ELR (cell line): ENCODE data around the gene BLNK.
"Not testable (repeated sequence)": the region's sequence is repeated elsewhere in the genome, so short reads cannot be mapped to it uniquely, and the experiment has no call there.

ENCODE experiments used
- DNase-seq: peaks from one replicate; pipeline ENCODE4 v3.0.0-alpha.2; 2015; ENCODE audit warnings: low read depth

BLNK gene

GRCh38 chr10:96225119-96225518, 46.2 kb downstream of the BLNK start:
- no peak for DNase-seq

- no peak for DNase-seq
Observed at GRCh38 chr10:96222908-96223307, 48.5 kb downstream of the BLNK start.

- no peak for DNase-seq
Observed at GRCh38 chr10:96222441-96222840, 48.9 kb downstream of the BLNK start.

GRCh38 chr10:96218826-96219225, 52.5 kb downstream of the BLNK start:
- DNase-seq: no peak

- no peak for DNase-seq
Observed at GRCh38 chr10:96217711-96218110, 53.7 kb downstream of the BLNK start.

- DNase-seq: no peak
Observed at GRCh38 chr10:96216775-96217174, 54.6 kb downstream of the BLNK start.

- no peak for DNase-seq
Observed at GRCh38 chr10:96212911-96213310, 58.5 kb downstream of the BLNK start.

- DNase-seq: no peak
Observed at GRCh38 chr10:96211764-96212163, 59.6 kb downstream of the BLNK start.

GRCh38 chr10:96208946-96209345, 62.4 kb downstream of the BLNK start:
- DNase-seq: no peak

GRCh38 chr10:96208271-96208670, 63.1 kb downstream of the BLNK start:
- no peak for DNase-seq

- DNase-seq: no peak
Observed at GRCh38 chr10:96205580-96205979, 65.8 kb downstream of the BLNK start.

GRCh38 chr10:96201525-96201924, 69.8 kb downstream of the BLNK start:
- DNase-seq: no peak

GRCh38 chr10:96189505-96189904, 81.9 kb downstream of the BLNK start:
- DNase-seq: not testable (repeated sequence)

- no peak for DNase-seq
Observed at GRCh38 chr10:96188916-96189315, 82.5 kb downstream of the BLNK start.

- no peak for DNase-seq
Observed at GRCh38 chr10:96188421-96188820, 82.9 kb downstream of the BLNK start.

- DNase-seq: peak; percentile 1
Observed at GRCh38 chr10:96176985-96177384, 94.4 kb downstream of the BLNK start.

GRCh38 chr10:96172666-96173065, 98.7 kb downstream of the BLNK start:
- DNase-seq: no peak

- DNase-seq: no peak
Observed at GRCh38 chr10:96170230-96170629, 101.1 kb downstream of the BLNK start.

- no peak for DNase-seq
Observed at GRCh38 chr10:96168546-96168945, 102.8 kb downstream of the BLNK start.

- DNase-seq: no peak
Observed at GRCh38 chr10:96165726-96166125, 105.6 kb downstream of the BLNK start.

GRCh38 chr10:96153070-96153469, 118.3 kb downstream of the BLNK start:
- DNase-seq: peak; percentile 31

GRCh38 chr10:96152437-96152836, 118.9 kb downstream of the BLNK start:
- peak; percentile 13 for DNase-seq
